ENCODE results near the gene ARSK. TPM values are rescaled to one million over a fixed set of nuclear protein-coding genes. Genes with fewer than 3 reads are reported as not detected.
A peak's percentile ranks its signal among the peaks of the same experiment; 100 is the strongest.

The ARSK gene
- total RNA-seq, 2 experiments from 2014 or later, result 4.3 to 4.9 TPM

DNA sequence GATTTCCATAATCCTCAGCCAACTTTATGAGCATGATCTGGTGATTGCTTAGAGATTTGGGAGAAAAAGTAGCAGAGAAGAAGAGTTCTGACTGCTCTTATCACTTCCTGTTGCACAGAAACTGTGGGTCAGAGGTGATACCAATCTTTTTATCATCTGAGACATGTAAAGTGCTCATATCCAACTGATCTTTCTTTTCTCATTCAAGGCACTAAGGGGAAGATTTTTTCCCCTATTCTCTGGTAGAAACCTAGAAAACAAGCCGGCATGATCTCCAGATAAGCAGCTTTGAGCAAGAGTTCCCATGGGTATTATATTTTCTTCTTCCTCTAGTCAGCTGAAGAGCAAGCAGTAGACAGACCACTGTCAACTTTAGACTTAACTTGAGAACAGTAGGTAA lies 36.0 kb downstream of the ARSK start:
- Mint-ChIP-seq H3K27ac (peak overlapping the region; percentile 55), H3K9me3 (ENCODE audit: low read depth) (no peaks in the 10 kb centered on the region), H3K27me3 (no peaks in the 10 kb centered on the region), H3K36me3 (peaks cover 2% of the 10 kb centered on the region), H3K4me3 (no peak overlapping the region), H3K4me1 (peaks cover 23% of the 10 kb centered on the region)
- no peak for DNase-seq
- CTCF ChIA-PET, result no interaction called here
- ATAC-seq, result no peak

DNA sequence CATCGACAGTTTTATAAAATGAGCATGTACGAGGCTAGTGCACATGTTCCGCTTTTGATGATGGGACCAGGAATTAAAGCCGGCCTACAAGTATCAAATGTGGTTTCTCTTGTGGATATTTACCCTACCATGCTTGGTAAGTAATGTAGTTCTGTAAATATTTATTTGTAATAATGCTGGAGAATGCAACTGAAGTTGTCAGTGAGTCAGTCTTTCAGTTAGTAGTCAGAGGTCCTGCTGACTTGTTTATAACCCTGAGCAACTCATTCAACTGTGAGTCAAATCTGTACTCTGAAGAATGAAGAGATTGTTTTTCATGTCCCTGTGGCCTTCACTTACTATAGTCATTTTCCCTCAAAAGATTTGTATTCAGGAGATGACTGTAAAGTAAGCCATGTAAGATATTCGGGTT lies 36.6 kb downstream of the ARSK start:
- Mint-ChIP-seq H3K36me3 (peaks cover 2% of the 10 kb centered on the region), H3K9me3 (ENCODE audit: low read depth) (no peaks in the 10 kb centered on the region), H3K4me3 (no peak overlapping the region), H3K4me1 (peaks cover 23% of the 10 kb centered on the region), H3K27ac (no peak overlapping the region), H3K27me3 (no peaks in the 10 kb centered on the region)
- ATAC-seq, result peak; percentile 96
- CTCF ChIA-PET, result no interaction called here
- no peak for DNase-seq

DNA sequence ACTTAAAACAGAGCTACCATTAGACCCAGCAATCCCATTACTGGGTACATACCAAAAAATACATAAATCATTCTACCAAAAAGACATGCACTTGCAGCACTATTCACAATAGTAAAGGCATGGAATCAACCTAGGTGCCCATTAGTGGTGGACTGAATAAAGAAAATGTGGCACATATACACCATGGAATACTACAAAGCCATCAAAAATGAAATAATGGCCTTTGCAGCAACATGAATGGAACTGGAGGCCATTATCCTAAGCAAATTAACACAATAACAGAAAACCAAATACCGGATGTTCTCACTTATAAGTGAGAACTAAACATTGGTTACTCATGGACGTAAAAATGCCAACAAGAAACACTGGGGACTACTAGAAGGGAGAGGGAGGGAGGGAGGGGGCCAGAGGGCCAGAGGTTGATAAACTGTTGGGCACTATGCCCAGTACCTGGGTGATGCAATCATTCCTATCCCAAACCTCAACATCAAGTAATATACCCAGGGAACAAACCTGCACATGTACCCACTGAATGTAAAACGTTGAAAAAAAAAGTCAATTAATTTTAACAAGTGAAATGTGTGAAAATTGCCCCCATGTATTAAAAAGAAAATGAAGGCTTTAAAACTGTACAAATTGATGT lies 40.5 kb downstream of the ARSK start:
- no peak overlapping the region for H3K27ac Mint-ChIP-seq

DNA sequence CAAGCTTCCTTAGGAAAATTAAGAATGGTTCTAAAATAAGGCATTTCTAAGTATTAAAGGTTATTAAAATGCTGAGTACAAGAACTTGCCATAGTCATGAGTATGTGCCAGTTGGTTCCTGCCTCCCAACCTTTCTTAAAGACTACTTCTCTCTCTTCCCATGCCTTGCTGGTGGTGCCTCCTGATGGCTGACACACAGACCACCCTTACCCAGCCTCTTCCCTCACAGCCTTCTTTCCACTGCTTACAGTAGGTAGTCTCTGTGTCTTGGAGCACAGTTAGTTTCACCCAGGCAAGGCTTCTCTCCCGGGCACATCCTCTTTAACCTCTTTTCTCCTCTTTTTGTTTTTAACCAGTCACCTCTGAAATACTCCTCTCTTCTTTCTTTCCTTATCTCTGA lies 44.4 kb downstream of the ARSK start:
- CTCF ChIA-PET, result no interaction called here
- peaks cover 8% of the 10 kb centered on the region for H3K36me3 Mint-ChIP-seq
- no peak overlapping the region for H3K4me3 Mint-ChIP-seq
- ATAC-seq (no peak), DNase-seq (no peak)
- H3K27me3 Mint-ChIP-seq, result no peaks in the 10 kb centered on the region
- H3K9me3 Mint-ChIP-seq (ENCODE audit: low read depth), result no peaks in the 10 kb centered on the region
- H3K27ac Mint-ChIP-seq, result no peak overlapping the region
- H3K4me1 Mint-ChIP-seq, result no peaks in the 10 kb centered on the region

More for the DNA sequence above, 40.5 kb downstream of the ARSK start:
- Mint-ChIP-seq H3K9me3 (ENCODE audit: low read depth) (no peaks in the 10 kb centered on the region), H3K4me1 (peaks cover 18% of the 10 kb centered on the region), H3K36me3 (peaks cover 2% of the 10 kb centered on the region), H3K27me3 (no peaks in the 10 kb centered on the region), H3K4me3 (no peak overlapping the region)
- CTCF ChIA-PET, result interaction anchor here (1.4 kb wide), 1 partner anchor 15 kb away, joined by 3 read pairs; no protein-coding TSS in a partner anchor
- ATAC-seq (no peak), DNase-seq (no peak)

GRCh38 chr5:95600557-95600956 lies 45.7 kb downstream of the ARSK start:
- H3K27me3 Mint-ChIP-seq, result no peaks in the 10 kb centered on the region
- CTCF ChIA-PET, result no interaction called here
- H3K4me1 Mint-ChIP-seq, result no peaks in the 10 kb centered on the region
- H3K27ac Mint-ChIP-seq, result no peak overlapping the region
- no peak for DNase-seq
- H3K9me3 Mint-ChIP-seq (ENCODE audit: low read depth), result no peaks in the 10 kb centered on the region
- ATAC-seq, result no peak
- peaks cover 10% of the 10 kb centered on the region for H3K36me3 Mint-ChIP-seq
- no peak overlapping the region for H3K4me3 Mint-ChIP-seq

GRCh38 chr5:95605786-95606185 lies 50.9 kb downstream of the ARSK start:
- CTCF ChIA-PET, result no interaction called here
- DNase-seq, result no peak
- Mint-ChIP-seq H3K9me3 (ENCODE audit: low read depth) (no peaks in the 10 kb centered on the region), H3K27me3 (no peaks in the 10 kb centered on the region), H3K4me3 (no peak overlapping the region), H3K27ac (no peak overlapping the region), H3K36me3 (peaks cover 10% of the 10 kb centered on the region), H3K4me1 (no peaks in the 10 kb centered on the region)
- no peak for ATAC-seq

DNA sequence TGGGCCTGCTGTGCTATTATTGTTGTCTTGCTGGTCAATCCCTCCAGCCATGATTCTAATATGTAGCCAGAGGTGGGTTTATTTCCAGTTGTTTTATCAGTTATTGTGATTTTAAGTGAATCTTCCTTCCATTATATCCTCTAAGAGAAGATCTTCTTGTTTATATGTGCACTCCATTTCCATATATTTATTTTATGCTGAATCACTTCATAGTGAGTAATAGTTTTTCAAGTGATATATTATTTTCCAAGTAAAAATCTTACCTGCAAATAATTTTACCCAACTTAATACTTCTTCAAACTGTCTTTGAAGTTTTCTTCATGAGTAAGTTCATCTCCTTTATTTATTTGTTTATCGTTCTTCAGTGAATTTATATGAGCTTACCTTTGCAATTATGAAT lies 51.5 kb downstream of the ARSK start:
- Mint-ChIP-seq H3K4me3 (no peak overlapping the region), H3K4me1 (no peaks in the 10 kb centered on the region), H3K9me3 (ENCODE audit: low read depth) (no peaks in the 10 kb centered on the region), H3K27me3 (no peaks in the 10 kb centered on the region), H3K36me3 (peaks cover 9% of the 10 kb centered on the region), H3K27ac (no peak overlapping the region)
- ATAC-seq (no peak), DNase-seq (no peak)
- CTCF ChIA-PET, result interaction anchor here (0.6 kb wide), 1 partner anchor 38 kb away, joined by 3 read pairs; no protein-coding TSS in a partner anchor

- CTCF ChIA-PET, result no interaction called here
- Mint-ChIP-seq H3K27ac (no peak overlapping the region), H3K27me3 (no peaks in the 10 kb centered on the region), H3K4me1 (peaks cover under 1% of the 10 kb centered on the region), H3K9me3 (ENCODE audit: low read depth) (peaks cover 9% of the 10 kb centered on the region), H3K36me3 (peaks cover 19% of the 10 kb centered on the region), H3K4me3 (no peak overlapping the region)
- DNase-seq (no peak), ATAC-seq (no peak)
Measured at GRCh38 chr5:95609711-95610110, 54.8 kb downstream of the ARSK start.

- DNase-seq (no peak), ATAC-seq (no peak)
- CTCF ChIA-PET, result no interaction called here
- Mint-ChIP-seq H3K27ac (no peak overlapping the region), H3K4me1 (peaks cover 7% of the 10 kb centered on the region), H3K36me3 (peaks cover 19% of the 10 kb centered on the region), H3K9me3 (ENCODE audit: low read depth) (peaks cover 9% of the 10 kb centered on the region), H3K27me3 (no peaks in the 10 kb centered on the region), H3K4me3 (no peak overlapping the region)
Measured at GRCh38 chr5:95610546-95610945, 55.6 kb downstream of the ARSK start.

GRCh38 chr5:95611396-95611795 lies 56.5 kb downstream of the ARSK start:
- CTCF ChIA-PET, result no interaction called here
- Mint-ChIP-seq H3K36me3 (peaks cover 18% of the 10 kb centered on the region), H3K4me3 (no peak overlapping the region), H3K27me3 (no peaks in the 10 kb centered on the region), H3K4me1 (peaks cover 7% of the 10 kb centered on the region), H3K9me3 (ENCODE audit: low read depth) (peaks cover 9% of the 10 kb centered on the region), H3K27ac (no peak overlapping the region)
- no peak for ATAC-seq
- no peak for DNase-seq

DNA sequence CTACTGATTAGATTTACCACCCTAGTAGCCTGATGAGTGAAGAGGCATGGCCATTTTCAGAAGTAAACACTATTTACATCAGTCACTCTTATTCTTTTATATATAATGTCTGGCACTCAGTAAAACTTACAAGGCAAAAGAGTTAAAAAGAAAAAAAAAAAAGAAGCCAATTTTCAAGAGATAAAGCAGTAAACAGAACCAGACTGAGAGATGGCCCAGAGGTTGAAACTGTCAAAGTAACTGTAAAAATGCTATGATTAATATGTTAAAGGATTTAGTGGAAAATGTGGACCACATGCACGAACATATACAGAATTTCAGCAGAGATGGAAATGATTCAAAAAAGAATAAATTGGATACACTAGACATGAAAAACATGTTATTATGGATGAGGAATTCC lies 58.6 kb downstream of the ARSK start:
- peaks cover 9% of the 10 kb centered on the region for H3K9me3 Mint-ChIP-seq (ENCODE audit: low read depth)
- H3K4me1 Mint-ChIP-seq, result peaks cover 9% of the 10 kb centered on the region
- CTCF ChIA-PET, result no interaction called here
- H3K27ac Mint-ChIP-seq, result no peak overlapping the region
- H3K4me3 Mint-ChIP-seq, result no peak overlapping the region
- ATAC-seq (no peak), DNase-seq (no peak)
- H3K27me3 Mint-ChIP-seq, result peaks cover 3% of the 10 kb centered on the region
- H3K36me3 Mint-ChIP-seq, result peaks cover 20% of the 10 kb centered on the region

DNA sequence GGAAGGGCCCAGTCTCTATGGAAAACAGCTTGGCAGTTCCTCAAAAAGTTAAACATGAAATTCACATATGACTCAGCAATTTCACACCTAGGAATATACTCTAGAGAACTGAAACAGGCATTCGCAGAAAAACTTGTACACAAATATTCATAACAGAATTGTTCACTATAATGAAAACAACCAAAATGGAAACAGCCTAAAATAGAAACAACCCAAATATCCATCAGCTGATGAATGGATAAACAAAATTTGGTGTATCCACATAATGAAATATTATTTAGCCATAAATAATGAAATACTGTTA lies 60.2 kb downstream of the ARSK start:
- Mint-ChIP-seq H3K4me1 (peaks cover 24% of the 10 kb centered on the region), H3K36me3 (peaks cover 22% of the 10 kb centered on the region), H3K27me3 (peaks cover 14% of the 10 kb centered on the region), H3K27ac (no peak overlapping the region), H3K4me3 (no peak overlapping the region), H3K9me3 (ENCODE audit: low read depth) (peaks cover 9% of the 10 kb centered on the region)
- ATAC-seq, result no peak
- DNase-seq, result no peak
- CTCF ChIA-PET, result no interaction called here

DNA sequence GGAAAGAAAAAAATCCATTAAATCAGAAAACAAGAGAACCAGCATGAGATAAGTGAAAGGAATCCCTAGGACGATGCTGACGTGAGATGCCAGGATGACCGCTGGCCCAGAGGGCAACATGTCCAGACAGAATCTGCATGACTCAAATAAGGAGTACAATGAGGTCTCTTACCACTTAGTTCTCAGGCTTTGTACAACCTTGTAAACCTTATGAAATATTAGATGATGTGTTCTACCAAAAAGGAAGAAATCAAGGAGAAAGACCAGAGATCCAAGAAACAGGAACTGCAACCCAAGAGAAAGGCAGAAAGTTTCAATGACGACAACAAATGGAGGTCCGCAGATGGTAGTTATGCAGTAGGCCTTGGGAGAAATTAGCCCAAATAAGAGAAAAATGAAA lies 62.2 kb downstream of the ARSK start:
- ATAC-seq (no peak), DNase-seq (no peak)
- H3K4me3 Mint-ChIP-seq, result no peak overlapping the region
- no peak overlapping the region for H3K27ac Mint-ChIP-seq
- CTCF ChIA-PET, result no interaction called here
- H3K4me1 Mint-ChIP-seq, result peaks cover 31% of the 10 kb centered on the region
- H3K36me3 Mint-ChIP-seq, result peaks cover 22% of the 10 kb centered on the region
- H3K9me3 Mint-ChIP-seq (ENCODE audit: low read depth), result peaks cover 9% of the 10 kb centered on the region
- peaks cover 14% of the 10 kb centered on the region for H3K27me3 Mint-ChIP-seq

DNA sequence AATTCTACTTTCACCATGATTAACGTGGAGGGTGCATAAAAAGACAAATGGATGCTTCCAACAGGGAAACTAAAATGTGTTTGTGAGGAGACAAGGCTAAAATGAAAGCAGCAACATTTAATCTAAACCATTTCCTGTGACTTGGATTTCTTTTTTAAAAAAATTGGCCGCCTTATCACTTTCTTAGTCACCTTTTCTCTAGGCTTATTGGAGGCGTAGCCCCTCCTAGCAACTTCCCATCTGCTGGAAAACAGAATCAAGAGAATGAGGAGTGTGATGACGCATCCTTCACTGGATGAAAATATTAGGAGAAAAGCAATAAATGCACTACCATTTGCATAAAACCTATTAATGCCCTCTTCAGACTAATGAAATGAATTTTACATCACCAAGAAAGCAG lies 64.2 kb downstream of the ARSK start:
- CTCF ChIA-PET, result no interaction called here
- Mint-ChIP-seq H3K4me1 (peaks cover 39% of the 10 kb centered on the region), H3K4me3 (peak overlapping the region; percentile 80)

GRCh38 chr5:95619514-95620029 lies 64.7 kb downstream of the ARSK start:
- CTCF ChIA-PET, result no interaction called here

More for the DNA sequence above, 64.2 kb downstream of the ARSK start:
- ATAC-seq (no peak), DNase-seq (no peak)
- Mint-ChIP-seq H3K27me3 (peaks cover 14% of the 10 kb centered on the region), H3K27ac (no peak overlapping the region), H3K36me3 (peaks cover 6% of the 10 kb centered on the region), H3K9me3 (ENCODE audit: low read depth) (no peaks in the 10 kb centered on the region)

More at GRCh38 chr5:95619514-95620029, 64.7 kb downstream of the ARSK start:
- Mint-ChIP-seq H3K4me1 (peaks cover 39% of the 10 kb centered on the region), H3K36me3 (peaks cover 6% of the 10 kb centered on the region), H3K9me3 (ENCODE audit: low read depth) (no peaks in the 10 kb centered on the region), H3K27ac (peak overlapping the region; percentile 67), H3K27me3 (peaks cover 14% of the 10 kb centered on the region), H3K4me3 (peak overlapping the region; percentile 80)
- DNase-seq (no peak), ATAC-seq (no peak)
